Putamen (tissue), 1 donor: Measurements from ENCODE around the gene CARMIL3.
"Not testable (repeated sequence)": the region's sequence is repeated elsewhere in the genome, so short reads cannot be mapped to it uniquely, and the experiment has no call there.

Experiments
- DNase-seq: peaks from one replicate; pipeline ENCODE4 v3.0.0-alpha.2; 2016; ENCODE audit warnings: low spot score

The CARMIL3 gene

DNA sequence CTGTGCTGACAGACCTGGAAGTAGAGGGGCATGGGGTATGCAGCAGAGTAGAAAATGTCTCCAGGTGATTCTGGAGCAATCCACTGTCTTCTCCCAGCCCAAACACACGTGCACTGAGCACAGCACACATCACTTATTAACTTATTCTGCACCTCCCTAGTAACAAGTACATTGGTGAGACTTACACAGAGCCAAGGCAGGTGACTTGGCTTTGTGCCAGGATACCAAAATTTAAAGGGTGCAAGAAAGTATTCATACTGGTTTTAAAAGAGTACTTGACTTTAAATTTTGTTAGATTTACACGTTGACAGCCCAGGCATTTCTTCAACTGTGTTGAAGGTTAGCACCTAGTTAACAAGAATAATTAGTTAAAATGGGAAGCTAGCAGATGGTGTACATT is 11.1 kb upstream of the CARMIL3 start:
- no peak for DNase-seq

DNA sequence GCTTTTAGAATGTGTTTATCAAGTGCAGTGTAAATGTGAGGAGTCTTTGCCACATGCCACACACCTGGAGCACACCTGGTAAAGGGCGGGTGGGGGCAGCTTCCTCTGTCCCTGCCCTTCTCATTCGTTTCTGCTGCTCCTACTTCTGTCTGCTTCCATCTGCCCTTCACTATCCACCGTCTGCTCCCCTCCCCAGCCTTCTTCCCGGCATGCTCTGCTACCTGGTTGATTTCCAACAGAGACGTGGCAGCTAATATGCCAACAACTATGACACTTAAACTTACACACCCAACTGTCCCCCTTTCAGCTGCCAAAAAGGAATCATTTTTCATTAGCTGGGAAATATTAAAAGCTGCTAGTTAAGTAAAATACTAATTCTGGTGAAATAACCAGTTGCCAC is 9.1 kb upstream of the CARMIL3 start:
- no peak for DNase-seq

DNA sequence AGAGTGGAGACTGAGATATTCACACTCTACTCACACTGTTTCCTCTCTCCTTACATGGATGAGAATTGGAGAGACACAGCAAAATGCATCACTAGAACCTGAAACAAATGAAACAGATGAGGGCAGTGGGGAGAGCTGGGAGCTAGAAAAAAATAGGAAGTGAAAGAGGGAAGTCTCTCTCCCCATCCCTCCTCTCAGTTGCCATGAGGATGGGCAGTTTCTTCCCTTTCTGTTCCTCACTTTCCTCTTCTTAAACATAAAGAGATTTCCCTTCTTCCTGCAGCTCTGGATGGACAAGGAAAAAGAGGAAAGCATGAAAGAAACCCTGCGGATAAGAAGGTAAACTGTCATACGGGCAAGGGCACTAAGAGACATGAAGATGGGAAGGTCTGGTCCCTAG is 2.8 kb upstream of the CARMIL3 start:
- DNase-seq: not testable (repeated sequence)

DNA sequence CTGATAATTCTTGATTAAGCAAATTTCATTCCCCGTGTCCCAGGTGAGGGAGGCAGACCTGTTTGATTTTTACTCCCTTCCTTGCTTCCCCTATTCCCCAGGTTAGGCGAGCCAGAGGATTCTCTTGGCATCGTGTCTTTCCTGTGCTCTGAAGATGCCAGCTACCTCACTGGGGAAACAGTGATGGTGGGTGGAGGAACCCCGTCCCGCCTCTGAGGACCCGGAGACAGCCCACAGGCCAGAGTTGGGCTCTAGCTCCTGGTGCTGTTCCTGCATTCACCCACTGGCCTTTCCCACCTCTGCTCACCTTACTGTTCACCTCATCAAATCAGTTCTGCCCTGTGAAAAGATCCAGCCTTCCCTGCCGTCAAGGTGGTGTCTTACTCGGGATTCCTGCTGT is 1.1 kb upstream of the CARMIL3 start:
- not testable (repeated sequence) for DNase-seq

DNA sequence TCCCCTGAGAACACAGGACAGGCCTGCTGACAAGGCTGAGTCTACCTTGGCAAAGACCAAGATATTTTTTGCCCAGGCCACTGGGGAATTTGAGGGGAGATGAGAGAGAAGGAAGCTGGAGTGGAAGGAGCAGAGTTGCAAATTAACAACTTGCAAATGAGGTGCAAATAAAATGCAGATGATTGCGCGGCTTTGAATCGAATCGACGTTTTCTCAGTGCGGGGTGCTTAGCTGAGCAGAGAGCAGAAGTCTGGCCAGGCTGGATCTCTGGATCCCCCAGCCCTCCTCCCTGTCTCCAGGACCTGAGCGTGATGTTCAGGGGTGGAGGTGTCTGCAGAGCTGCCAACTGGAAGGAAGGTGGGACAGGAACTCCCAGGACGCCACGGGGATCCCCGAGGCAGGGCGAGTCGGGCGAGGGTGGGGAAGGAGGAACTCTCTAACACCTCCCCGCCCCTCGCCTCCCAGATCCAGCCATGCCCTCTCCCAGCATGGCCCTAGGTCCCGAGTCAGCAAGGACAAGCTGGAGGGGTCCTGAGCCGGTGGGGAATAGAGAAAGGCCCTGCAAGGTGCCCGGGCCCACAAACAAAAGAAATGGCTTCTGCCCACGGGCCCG is 527 bp upstream of the CARMIL3 start:
- DNase-seq: peak; percentile 37

DNA sequence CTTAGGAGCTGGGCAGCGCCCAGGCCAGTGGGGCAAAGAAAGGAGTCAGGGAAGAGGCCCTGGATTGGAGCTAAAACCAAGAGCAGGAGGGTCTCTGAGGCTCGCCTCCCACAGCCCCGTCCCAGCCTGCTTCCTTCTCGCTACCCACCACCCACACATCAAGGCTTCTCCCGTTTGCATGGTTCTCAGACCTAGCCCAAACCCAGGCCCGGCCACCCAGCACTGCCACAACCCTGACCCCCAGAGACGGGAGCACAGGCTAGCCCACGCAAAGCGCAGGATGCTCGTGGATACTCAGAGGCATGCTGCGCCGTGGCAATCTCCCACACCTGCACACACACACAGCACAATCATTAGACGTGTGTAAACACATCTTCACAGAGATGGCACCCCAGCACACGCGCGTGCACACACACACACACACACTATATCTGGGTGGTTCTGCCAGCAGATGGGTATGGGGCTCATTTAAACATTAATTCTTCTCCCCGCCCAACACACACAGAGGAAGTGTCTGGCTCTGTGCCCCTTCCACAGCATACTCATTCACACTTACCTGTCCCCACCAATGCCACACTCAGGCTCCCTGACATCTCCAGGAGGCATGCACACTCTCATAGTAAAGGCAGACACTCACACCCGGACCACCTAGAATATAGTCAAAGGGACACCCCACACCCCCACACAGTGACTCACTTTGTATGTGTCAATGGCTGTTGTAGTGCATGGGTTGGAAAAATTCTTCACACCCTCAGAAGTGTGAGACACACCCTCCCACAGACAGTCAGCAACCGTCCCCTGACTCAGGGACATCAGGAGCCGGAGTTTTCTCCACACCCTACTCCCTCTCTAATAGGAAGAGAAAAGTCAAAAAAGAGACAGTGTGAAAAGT is 1.1 kb downstream of the CARMIL3 start:
- DNase-seq: no peak

DNA sequence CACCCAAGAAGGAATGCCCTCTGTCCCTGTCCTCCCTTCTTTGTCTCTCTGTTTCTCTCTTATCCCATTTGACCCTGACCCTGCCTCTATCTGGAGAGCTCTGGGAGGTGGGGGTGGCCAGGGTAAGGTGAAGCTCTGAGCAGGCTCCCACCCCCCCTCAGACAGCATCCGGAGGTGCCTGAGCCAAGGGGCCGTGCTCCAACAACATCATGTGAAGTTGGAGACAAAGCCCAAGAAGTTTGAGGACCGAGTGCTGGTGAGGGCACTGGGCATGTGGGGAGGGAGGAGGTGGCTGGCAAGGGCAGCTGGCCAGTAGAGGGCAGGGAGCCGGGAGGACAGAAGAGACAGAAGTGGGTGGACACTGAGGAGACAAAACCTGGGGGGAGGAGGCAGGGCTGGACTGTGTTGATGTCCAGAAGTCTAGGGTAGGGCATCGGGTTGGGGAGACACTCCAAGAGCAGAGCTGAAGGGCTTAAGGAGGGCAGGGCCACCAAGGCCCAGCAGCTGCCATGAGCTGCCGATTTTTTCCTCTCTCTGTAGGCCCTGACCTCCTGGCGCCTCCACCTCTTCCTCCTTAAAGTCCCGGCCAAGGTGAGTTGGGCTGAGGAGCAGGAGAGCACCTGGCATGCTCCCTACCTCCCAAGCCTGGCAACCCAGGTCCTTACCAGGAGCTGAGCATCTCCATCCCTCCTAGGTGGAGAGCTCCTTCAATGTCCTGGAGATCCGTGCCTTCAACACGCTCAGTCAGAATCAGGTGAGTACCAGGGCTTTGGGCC is 1.9 kb downstream of the CARMIL3 start:
- no peak for DNase-seq

DNA sequence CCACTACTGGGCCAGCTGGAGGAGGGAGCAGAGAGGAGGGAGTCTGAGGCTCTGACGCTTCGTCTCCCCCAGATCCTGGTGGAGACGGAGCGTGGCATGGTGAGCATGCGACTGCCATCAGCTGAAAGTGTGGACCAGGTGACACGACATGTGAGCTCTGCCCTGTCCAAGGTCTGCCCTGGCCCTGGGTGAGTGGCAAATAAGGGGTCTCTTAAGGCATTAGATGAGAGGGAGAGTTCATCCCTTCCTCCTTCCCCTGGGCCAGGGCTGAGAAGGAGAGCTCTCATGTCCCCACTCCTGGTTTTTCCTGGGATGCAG is 2.5 kb downstream of the CARMIL3 start:
- DNase-seq: no peak

DNA sequence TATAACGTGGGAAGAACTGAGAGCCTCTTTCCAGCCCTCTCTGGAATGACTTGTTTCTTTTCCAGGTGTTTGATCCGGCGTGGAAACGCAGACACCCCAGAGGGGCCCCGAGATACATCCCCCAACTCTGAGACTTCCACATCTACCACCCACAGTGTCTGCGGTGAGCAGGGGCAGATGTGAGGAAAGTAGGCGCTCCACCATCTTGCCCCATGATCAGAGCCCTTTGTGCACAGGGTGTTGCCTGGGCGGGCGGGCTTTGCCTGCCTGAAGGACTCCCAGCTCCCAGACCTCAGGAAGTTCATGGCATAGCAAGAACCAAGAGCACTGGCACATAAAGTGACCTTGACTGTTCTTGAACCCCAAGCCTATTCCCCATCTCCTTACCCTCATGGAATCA is 2.8 kb downstream of the CARMIL3 start:
- DNase-seq: no peak

DNA sequence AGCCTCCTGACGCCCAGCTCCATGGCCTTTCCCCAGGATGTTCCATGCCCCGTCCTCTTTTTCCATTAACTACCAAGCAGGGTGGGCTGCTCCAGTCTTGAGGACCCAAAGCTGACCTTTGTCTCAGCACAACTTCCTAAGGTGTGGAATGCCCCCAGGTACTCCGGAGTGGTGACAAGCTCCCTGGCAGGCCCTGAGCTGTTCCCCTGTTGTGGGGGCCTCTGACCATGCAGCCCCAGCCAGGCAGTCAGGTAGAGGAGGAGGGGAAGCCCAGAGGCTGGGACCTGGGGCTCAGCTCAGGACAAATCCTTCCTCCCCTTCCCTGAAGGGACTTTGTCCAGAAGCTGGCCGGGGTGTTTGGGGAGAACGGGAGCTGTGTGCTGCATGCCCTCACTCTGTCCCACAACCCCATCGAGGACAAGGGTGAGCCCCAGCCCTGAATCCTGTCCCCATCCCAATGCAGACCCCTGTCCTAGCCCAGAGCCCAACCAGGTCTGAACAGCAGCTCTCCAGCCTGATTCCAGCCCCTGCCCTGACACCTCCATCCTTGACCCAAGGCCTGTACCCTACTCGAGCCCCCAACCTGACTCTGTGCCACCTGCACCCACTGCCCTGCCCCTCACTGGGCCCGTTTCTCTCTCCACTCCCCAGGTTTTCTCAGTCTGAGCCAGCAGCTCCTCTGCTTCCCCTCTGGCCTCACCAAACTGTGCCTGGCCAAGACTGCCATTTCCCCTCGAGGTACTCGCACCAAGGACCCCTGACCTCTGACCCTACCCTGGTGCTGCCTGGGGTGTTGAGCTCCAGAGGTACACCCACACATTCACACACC is 4.4 kb downstream of the CARMIL3 start:
- no peak for DNase-seq

DNA sequence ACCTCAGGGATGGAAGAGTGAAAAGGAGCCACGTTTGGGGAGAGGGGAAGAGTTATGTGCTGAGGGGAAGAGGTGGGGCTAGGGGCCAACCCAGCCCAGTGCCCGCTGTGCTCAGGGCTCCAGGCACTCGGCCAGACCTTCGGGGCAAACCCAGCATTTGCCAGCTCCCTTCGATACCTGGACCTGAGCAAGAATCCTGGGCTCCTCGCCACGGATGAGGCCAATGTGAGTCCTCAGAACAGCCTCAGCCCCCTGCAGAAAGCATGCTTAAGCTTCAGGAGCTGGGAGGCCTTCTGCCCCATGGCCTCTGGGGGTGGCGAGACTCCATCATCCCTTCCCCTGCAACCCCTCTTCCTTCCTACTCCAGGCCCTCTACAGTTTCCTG is 5.0 kb downstream of the CARMIL3 start:
- DNase-seq: no peak

DNA sequence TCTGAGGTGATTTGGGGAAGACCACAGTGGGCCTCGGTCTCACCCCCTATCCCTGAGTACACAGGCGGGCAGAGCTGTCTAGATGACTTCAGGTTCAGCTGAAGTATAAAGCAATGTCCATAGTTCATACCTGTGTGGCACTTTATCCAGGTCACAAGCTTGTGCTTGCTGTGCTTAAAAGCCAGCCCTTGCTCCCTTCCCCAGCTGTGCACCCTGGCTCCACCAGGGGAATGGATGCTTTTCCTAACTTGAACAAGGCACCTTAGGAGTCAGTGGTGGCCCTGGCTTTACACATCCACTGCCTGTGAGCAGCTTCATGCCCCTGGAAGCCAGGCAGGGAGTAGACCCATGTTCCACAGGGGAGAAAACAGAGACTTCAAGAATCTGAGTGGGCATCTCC is 5.5 kb downstream of the CARMIL3 start:
- no peak for DNase-seq

DNA sequence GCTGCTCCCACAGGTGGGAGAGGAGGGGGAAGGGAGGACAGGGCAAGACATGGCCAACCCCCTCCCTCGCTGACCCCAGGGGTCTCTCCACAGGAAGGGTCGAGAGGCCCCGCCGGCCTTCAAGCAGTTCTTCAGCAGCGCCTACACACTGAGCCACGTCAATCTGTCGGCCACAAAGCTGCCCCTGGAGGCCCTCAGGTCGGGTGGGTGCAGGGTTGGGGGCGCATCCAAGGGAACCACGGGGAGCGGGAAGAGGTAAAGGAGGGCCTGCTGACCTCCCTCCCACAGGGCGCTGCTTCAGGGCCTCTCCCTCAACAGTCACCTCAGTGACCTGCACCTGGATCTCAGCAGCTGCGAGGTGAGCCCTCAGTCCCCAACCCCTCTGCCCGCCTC is 6.1 kb downstream of the CARMIL3 start:
- DNase-seq: no peak

DNA sequence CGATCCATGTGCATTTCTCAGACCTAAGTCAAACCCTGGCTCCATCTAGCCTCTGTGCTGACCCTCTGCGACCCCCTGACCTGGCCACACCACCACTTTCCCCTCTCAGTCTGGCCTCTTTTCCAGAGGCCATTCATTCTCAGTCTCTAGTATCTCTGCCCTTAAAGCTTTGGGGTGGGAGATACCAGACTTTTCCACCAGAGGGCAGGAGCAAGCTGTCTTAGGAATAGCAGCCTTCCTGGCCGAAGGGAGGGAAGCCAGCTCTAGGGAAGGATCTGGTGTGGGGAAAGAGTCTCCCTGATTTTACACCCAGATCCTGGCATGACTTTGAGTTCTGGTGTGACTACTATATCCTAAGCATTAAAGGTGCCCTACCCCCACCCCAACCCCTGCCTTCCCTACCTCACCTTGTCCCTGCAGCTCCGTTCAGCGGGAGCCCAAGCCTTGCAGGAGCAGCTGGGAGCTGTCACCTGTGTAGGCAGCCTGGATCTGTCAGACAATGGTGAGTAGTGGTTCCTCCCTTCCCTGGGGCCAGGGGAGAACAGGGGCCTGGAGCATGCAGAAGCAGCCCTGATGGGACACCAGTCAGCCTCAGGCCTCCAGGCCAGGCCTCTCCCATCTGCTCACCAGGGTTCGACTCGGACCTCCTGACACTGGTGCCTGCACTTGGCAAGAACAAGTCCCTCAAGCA is 6.6 kb downstream of the CARMIL3 start:
- DNase-seq: peak; percentile 81

DNA sequence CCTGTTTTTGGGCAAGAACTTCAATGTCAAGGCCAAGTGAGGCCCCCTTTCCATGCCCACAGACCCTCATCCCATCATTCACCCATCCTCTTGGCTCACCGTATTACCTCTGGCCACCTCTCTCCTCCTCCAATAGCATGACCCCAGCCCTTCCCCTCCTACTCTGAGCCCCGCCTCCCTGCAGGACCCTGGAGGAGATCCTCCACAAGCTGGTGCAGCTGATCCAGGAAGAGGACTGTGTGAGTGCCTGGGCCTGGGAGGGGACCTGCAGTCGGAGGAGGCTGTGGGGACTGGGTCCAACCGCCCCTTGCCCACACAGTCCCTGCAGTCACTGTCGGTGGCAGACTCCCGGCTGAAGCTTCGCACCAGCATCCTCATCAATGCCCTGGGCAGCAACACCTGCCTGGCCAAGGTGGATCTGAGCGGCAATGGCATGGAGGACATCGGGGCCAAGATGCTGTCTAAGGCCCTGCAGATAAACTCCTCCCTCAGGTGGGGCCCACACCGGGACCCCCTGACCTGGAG is 7.2 kb downstream of the CARMIL3 start:
- DNase-seq: no peak

DNA sequence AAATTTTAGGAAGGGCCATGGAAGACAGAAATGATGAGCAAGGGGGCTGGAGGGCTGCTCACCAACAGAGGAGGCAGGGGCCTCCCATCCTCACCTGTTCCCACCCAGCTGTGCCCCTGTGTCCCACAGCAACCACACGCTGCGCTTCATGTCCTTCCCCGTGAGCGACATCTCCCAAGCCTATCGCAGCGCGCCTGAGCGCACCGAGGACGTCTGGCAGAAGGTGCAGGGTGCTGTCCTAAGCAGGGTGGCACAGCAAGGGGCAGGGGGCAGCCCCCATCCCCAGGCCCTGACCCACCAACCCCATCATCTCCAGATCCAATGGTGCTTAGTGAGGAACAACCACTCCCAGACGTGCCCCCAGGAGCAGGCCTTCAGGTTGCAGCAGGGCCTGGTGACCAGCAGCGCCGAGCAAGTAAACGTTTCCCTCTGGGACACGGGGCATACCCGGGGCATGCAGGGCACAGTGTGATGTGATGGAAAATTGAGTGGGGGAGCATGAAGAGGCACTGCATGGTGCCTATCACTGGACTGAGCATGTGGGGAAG is 8.1 kb downstream of the CARMIL3 start:
- no peak for DNase-seq

DNA sequence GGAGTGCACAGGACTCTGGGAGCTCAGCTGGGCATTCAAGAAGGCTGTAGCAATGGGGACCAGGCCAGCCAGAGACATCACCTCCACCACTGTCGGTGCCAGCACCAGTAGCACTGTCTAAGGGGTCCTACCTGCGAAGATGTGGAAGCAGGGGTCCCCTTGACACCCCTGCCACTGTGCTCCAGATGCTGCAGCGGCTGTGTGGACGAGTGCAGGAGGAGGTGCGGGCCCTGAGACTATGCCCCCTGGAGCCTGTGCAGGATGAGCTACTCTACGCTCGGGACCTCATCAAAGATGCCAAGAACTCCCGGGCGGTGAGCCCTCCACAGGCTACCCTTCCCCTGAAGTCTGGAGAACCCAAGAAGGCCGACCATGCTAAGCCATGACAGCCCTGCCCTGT is 8.6 kb downstream of the CARMIL3 start:
- DNase-seq: no peak

DNA sequence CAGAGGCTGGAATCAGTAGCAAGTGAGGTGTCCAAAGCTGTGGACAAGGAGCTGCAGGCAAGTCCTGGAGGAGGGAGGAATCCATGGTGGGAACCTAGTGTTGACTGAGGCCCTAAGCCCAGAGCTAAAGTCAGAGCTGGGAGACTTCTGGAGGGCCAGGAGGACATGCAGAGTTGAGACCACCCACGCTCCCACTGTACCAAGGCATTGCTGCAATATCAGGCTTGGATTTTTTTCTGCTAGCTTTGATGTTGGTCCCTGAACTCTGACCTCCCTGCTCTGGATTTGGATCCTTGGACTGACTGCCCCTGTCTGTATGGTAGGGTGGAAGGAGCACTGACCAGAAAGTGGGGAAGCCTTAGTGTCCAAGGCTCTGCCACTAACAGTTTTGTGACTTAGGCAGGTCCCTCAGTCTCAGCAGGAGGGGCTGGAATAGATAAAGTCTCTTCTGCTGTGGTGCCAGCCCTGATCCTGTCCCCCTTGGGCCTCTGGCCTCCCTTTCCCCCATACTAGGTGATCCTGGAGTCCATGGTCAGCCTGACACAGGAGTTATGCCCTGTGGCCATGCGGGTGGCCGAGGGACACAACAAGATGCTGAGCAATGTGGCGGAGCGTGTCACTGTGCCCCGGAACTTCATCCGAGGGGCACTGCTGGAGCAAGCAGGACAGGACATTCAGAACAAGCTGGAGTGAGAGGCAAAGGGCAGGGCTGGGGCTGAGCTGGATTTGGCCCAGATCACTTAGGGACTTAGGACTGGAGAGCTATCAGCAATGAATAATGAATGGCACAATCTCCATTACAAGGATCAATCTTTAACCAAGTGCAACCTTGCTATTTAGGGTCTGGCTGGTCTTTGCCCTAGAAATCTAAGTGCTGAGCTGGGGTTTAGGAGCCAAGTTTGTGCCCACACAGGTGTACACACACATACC is 9.4 kb downstream of the CARMIL3 start:
- no peak for DNase-seq

DNA sequence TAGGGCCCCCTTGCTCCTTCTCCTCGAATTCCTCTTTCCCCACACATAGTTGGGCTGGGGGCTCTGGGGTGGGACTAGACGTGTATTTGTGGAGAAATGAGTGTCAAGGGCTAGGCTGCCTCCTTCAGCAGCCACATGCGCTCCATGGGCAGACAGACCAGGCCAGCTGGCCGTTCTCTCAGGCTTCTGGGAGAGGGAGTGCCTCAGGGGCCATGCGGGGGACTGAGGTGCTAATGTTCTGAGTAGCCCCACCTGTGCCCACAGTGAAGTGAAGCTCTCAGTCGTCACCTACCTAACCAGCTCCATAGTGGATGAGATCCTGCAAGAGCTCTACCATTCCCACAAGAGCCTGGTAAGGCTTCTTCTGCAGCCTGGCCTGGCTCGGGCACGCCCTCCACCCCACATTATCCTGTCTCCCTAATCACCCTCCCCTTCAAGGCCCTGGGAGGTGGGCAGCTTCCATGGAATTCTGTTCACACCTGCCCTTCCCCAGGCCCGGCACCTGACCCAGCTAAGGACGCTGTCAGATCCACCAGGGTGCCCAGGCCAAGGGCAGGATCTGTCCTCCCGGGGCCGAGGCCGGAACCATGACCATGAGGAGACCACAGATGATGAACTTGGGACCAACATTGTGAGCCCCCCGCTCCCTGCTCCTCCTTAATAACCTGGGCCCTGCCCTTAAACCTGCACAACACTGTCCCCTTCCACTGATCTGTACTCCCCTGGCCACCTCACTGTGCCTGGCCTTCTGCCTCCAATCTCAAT is 10.6 kb downstream of the CARMIL3 start:
- DNase-seq: no peak
